ENCODE measurements around the gene DOCK2.

The DOCK2 gene

GRCh38 chr5:169804861-169805260 is 167.8 kb downstream of the DOCK2 start:
- no peak overlapping the region for H2AFZ ChIP-seq (ENCODE audit: low read length)
- DNase-seq (ENCODE audit: low spot score), result no peak
- H3K4me2 ChIP-seq (ENCODE audit: insufficient read depth, low read length, poor library complexity, severe bottlenecking), result no peak overlapping the region
- no peak overlapping the region for H2AK5ac ChIP-seq (ENCODE audit: low read depth, low read length)
- no peak overlapping the region for H2BK15ac ChIP-seq (ENCODE audit: low read length)
- H3K27me3 ChIP-seq (ENCODE audit: control insufficient read depth in 3 of 3, insufficient read depth in 3 of 3, low read depth in 1 of 3, low read length in 3 of 3), result no peaks in the 10 kb centered on the region
- no peak overlapping the region for H3K27ac ChIP-seq (replicated peaks; ENCODE audit: low read length)
- H3K4me1 ChIP-seq (ENCODE audit: control insufficient read depth in 2 of 2, insufficient read depth in 1 of 2, low read depth in 1 of 2, low read length in 2 of 2), result peaks cover 0 to 3% of the 10 kb centered on the region in 2 donors
- WGBS, 2 donors (ENCODE audit: extremely low coverage in 2 of 2, insufficient read length in 2 of 2, insufficient replicate concordance in 1 of 2), result no CpG with 5 or more reads among the region's 1 CpG
- H3K4me3 ChIP-seq (ENCODE audit: low read length in 2 of 2), result no peak overlapping the region
- H3K36me3 ChIP-seq (replicated peaks in 1 of 2; ENCODE audit: control insufficient read depth in 2 of 2, insufficient read depth in 2 of 2, low read length in 2 of 2), result no peaks in the 10 kb centered on the region
- no peaks in the 10 kb centered on the region for H3K9me3 ChIP-seq (replicated peaks in 1 of 2; ENCODE audit: control insufficient read depth in 2 of 2, insufficient read depth in 1 of 2, low read depth in 1 of 2, low read length in 2 of 2)
- H2BK120ac ChIP-seq (ENCODE audit: low read depth, low read length), result no peak overlapping the region
- H2BK12ac ChIP-seq (ENCODE audit: low read length), result no peak overlapping the region
- H3K14ac ChIP-seq (ENCODE audit: low read length), result no peak overlapping the region
- no peak overlapping the region for H3K4ac ChIP-seq (ENCODE audit: low read length)
- no peak overlapping the region for H3K18ac ChIP-seq (ENCODE audit: low read length)
- H3K79me1 ChIP-seq (ENCODE audit: low read depth, low read length), result no peaks in the 10 kb centered on the region
- no peak overlapping the region for H4K91ac ChIP-seq (ENCODE audit: low read depth, low read length, poor library complexity)
- no peak overlapping the region for H3K23ac ChIP-seq (ENCODE audit: low read depth, low read length, poor library complexity)
- no peak overlapping the region for H2BK5ac ChIP-seq (ENCODE audit: low read length)
- H3K9ac ChIP-seq (ENCODE audit: low read depth, low read length, poor library complexity), result no peak overlapping the region
- no peak overlapping the region for H4K8ac ChIP-seq (ENCODE audit: low read depth, low read length)

- WGBS, 2 donors (ENCODE audit: extremely low coverage in 2 of 2, insufficient read length in 2 of 2, insufficient replicate concordance in 1 of 2), result no CpG with 5 or more reads among the region's 5 CpGs
- H3K27me3 ChIP-seq (ENCODE audit: control insufficient read depth in 3 of 3, insufficient read depth in 3 of 3, low read depth in 1 of 3, low read length in 3 of 3), result no peaks in the 10 kb centered on the region
Observed at GRCh38 chr5:169805527-169805934, 168.5 kb downstream of the DOCK2 start.

DNA sequence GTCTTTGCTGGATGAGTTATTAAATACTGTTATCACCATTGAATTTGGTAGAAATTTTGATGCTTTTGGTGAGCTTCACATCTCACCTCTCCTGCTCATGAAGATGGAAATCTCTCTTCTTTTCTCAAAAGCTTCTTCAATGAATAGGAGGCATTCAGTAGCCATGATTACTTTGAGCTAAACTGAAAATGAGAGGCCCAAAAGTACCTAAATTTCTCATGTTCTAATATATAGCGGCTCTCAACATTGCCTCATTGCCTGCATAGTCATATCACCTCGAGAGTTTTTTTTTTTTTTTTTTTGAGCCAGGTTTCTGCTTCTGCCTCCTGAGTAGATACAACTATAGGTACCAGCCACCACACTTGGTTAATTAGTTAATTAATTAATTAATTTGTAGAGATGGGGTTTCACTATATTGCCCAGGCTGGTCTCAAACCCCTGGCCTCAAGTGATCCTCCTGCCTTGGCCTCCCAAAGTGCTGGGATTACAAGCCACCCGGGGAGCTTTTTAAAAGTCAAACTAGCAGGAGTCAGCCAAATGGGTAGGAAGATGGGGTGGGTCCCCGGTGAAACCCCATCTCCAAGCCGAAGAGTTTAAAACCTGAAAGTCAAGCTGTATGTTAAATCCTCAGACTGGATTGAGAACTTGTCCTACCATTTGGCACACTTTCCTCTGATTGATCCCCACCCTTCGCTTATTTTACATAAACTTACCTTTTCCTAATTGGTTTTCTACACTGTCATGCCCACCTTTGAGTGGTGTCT is 169.0 kb downstream of the DOCK2 start:
- Histone ChIP-seq H3K4me2 (ENCODE audit: insufficient read depth, low read length, poor library complexity, severe bottlenecking) (no peak overlapping the region), H3K23ac (ENCODE audit: low read depth, low read length, poor library complexity) (no peak overlapping the region), H3K14ac (ENCODE audit: low read length) (no peak overlapping the region), H2BK15ac (ENCODE audit: low read length) (no peak overlapping the region), H2BK5ac (ENCODE audit: low read length) (no peak overlapping the region), H4K91ac (ENCODE audit: low read depth, low read length, poor library complexity) (no peak overlapping the region), H3K9ac (ENCODE audit: low read depth, low read length, poor library complexity) (no peak overlapping the region), H3K4ac (ENCODE audit: low read length) (no peak overlapping the region), H3K18ac (ENCODE audit: low read length) (no peak overlapping the region), H3K4me3 (ENCODE audit: low read length in 2 of 2) (no peak overlapping the region), H3K4me1 (ENCODE audit: control insufficient read depth in 2 of 2, insufficient read depth in 1 of 2, low read depth in 1 of 2, low read length in 2 of 2) (peaks cover 0 to 7% of the 10 kb centered on the region in 2 donors), H2BK12ac (ENCODE audit: low read length) (no peak overlapping the region), H3K79me1 (ENCODE audit: low read depth, low read length) (no peaks in the 10 kb centered on the region), H2AK5ac (ENCODE audit: low read depth, low read length) (no peak overlapping the region), H4K8ac (ENCODE audit: low read depth, low read length) (no peak overlapping the region), H2AFZ (ENCODE audit: low read length) (no peak overlapping the region), H3K9me3 (replicated peaks in 1 of 2; ENCODE audit: control insufficient read depth in 2 of 2, insufficient read depth in 1 of 2, low read depth in 1 of 2, low read length in 2 of 2) (no peaks in the 10 kb centered on the region), H3K27ac (replicated peaks; ENCODE audit: low read length) (no peak overlapping the region), H2BK120ac (ENCODE audit: low read depth, low read length) (no peak overlapping the region), H3K36me3 (replicated peaks in 1 of 2; ENCODE audit: control insufficient read depth in 2 of 2, insufficient read depth in 2 of 2, low read length in 2 of 2) (no peaks in the 10 kb centered on the region), H3K27me3 (ENCODE audit: control insufficient read depth in 3 of 3, insufficient read depth in 3 of 3, low read depth in 1 of 3, low read length in 3 of 3) (no peaks in the 10 kb centered on the region)
- no CpG with 5 or more reads among the region's 6 CpGs for WGBS, 2 donors (ENCODE audit: extremely low coverage in 2 of 2, insufficient read length in 2 of 2, insufficient replicate concordance in 1 of 2)
- no peak for DNase-seq (ENCODE audit: low spot score)

More at GRCh38 chr5:169805527-169805934, 168.5 kb downstream of the DOCK2 start:
- H2AK5ac ChIP-seq (ENCODE audit: low read depth, low read length), result no peak overlapping the region
- H3K4me2 ChIP-seq (ENCODE audit: insufficient read depth, low read length, poor library complexity, severe bottlenecking), result no peak overlapping the region
- H4K91ac ChIP-seq (ENCODE audit: low read depth, low read length, poor library complexity), result no peak overlapping the region
- no peak overlapping the region for H3K9ac ChIP-seq (ENCODE audit: low read depth, low read length, poor library complexity)
- no peak overlapping the region for H4K8ac ChIP-seq (ENCODE audit: low read depth, low read length)
- H2BK12ac ChIP-seq (ENCODE audit: low read length), result no peak overlapping the region
- H2AFZ ChIP-seq (ENCODE audit: low read length), result no peak overlapping the region
- no peak overlapping the region for H2BK15ac ChIP-seq (ENCODE audit: low read length)
- H3K79me1 ChIP-seq (ENCODE audit: low read depth, low read length), result no peaks in the 10 kb centered on the region
- H3K4ac ChIP-seq (ENCODE audit: low read length), result no peak overlapping the region
- H3K36me3 ChIP-seq (replicated peaks in 1 of 2; ENCODE audit: control insufficient read depth in 2 of 2, insufficient read depth in 2 of 2, low read length in 2 of 2), result no peaks in the 10 kb centered on the region
- H3K27ac ChIP-seq (replicated peaks; ENCODE audit: low read length), result no peak overlapping the region
- H2BK120ac ChIP-seq (ENCODE audit: low read depth, low read length), result no peak overlapping the region
- no peak overlapping the region for H3K14ac ChIP-seq (ENCODE audit: low read length)
- H3K18ac ChIP-seq (ENCODE audit: low read length), result no peak overlapping the region
- peaks cover 0 to 3% of the 10 kb centered on the region in 2 donors for H3K4me1 ChIP-seq (ENCODE audit: control insufficient read depth in 2 of 2, insufficient read depth in 1 of 2, low read depth in 1 of 2, low read length in 2 of 2)
- no peak overlapping the region for H3K23ac ChIP-seq (ENCODE audit: low read depth, low read length, poor library complexity)
- no peak overlapping the region for H2BK5ac ChIP-seq (ENCODE audit: low read length)
- no peak for DNase-seq (ENCODE audit: low spot score)
- H3K9me3 ChIP-seq (replicated peaks in 1 of 2; ENCODE audit: control insufficient read depth in 2 of 2, insufficient read depth in 1 of 2, low read depth in 1 of 2, low read length in 2 of 2), result no peaks in the 10 kb centered on the region
- H3K4me3 ChIP-seq (ENCODE audit: low read length in 2 of 2), result no peak overlapping the region

GRCh38 chr5:169808118-169808581 is 171.1 kb downstream of the DOCK2 start:
- H3K4me3 ChIP-seq (ENCODE audit: low read length in 2 of 2), result no peak overlapping the region
- H3K4me2 ChIP-seq (ENCODE audit: insufficient read depth, low read length, poor library complexity, severe bottlenecking), result no peak overlapping the region
- no peak overlapping the region for H3K18ac ChIP-seq (ENCODE audit: low read length)
- no peak overlapping the region for H3K23ac ChIP-seq (ENCODE audit: low read depth, low read length, poor library complexity)
- no peak overlapping the region for H2BK120ac ChIP-seq (ENCODE audit: low read depth, low read length)
- H4K91ac ChIP-seq (ENCODE audit: low read depth, low read length, poor library complexity), result no peak overlapping the region
- no peaks in the 10 kb centered on the region for H3K27me3 ChIP-seq (ENCODE audit: control insufficient read depth in 3 of 3, insufficient read depth in 3 of 3, low read depth in 1 of 3, low read length in 3 of 3)
- DNase-seq (ENCODE audit: low spot score), result no peak
- no peaks in the 10 kb centered on the region for H3K79me1 ChIP-seq (ENCODE audit: low read depth, low read length)
- WGBS, 2 donors (ENCODE audit: extremely low coverage in 2 of 2, insufficient read length in 2 of 2, insufficient replicate concordance in 1 of 2), result no CpG with 5 or more reads among the region's 2 CpGs
- H3K9me3 ChIP-seq (replicated peaks in 1 of 2; ENCODE audit: control insufficient read depth in 2 of 2, insufficient read depth in 1 of 2, low read depth in 1 of 2, low read length in 2 of 2), result no peaks in the 10 kb centered on the region
- no peak overlapping the region for H3K27ac ChIP-seq (replicated peaks; ENCODE audit: low read length)
- H2AK5ac ChIP-seq (ENCODE audit: low read depth, low read length), result no peak overlapping the region
- H3K36me3 ChIP-seq (replicated peaks in 1 of 2; ENCODE audit: control insufficient read depth in 2 of 2, insufficient read depth in 2 of 2, low read length in 2 of 2), result no peaks in the 10 kb centered on the region
- no peak overlapping the region for H2AFZ ChIP-seq (ENCODE audit: low read length)
- H3K14ac ChIP-seq (ENCODE audit: low read length), result no peak overlapping the region
- H2BK12ac ChIP-seq (ENCODE audit: low read length), result no peak overlapping the region
- H4K8ac ChIP-seq (ENCODE audit: low read depth, low read length), result no peak overlapping the region
- peaks cover 0 to 12% of the 10 kb centered on the region in 2 donors for H3K4me1 ChIP-seq (ENCODE audit: control insufficient read depth in 2 of 2, insufficient read depth in 1 of 2, low read depth in 1 of 2, low read length in 2 of 2)
- H2BK15ac ChIP-seq (ENCODE audit: low read length), result no peak overlapping the region
- H2BK5ac ChIP-seq (ENCODE audit: low read length), result no peak overlapping the region
- no peak overlapping the region for H3K9ac ChIP-seq (ENCODE audit: low read depth, low read length, poor library complexity)
- no peak overlapping the region for H3K4ac ChIP-seq (ENCODE audit: low read length)

Measured in neuronal stem cell (in vitro differentiated cells).